Activated CD4-positive, CD25-positive, alpha-beta regulatory T cell treated with anti-CD3 and anti-CD28 coated beads, Interleukin-2, amount 50 U/mL, for 24 hours (primary cell): ENCODE measurements around the gene NEDD9.

Experiments used
- ATAC-seq, 2 donors: fragments of 150-1000 bp; cut with Tn5 transposase; one replicate each; pipeline ENCODE4 v1.10.0; 2021; ENCODE audit warnings: mild to moderate bottlenecking in 1 of 2, moderate library complexity in 1 of 2

NEDD9 gene

DNA sequence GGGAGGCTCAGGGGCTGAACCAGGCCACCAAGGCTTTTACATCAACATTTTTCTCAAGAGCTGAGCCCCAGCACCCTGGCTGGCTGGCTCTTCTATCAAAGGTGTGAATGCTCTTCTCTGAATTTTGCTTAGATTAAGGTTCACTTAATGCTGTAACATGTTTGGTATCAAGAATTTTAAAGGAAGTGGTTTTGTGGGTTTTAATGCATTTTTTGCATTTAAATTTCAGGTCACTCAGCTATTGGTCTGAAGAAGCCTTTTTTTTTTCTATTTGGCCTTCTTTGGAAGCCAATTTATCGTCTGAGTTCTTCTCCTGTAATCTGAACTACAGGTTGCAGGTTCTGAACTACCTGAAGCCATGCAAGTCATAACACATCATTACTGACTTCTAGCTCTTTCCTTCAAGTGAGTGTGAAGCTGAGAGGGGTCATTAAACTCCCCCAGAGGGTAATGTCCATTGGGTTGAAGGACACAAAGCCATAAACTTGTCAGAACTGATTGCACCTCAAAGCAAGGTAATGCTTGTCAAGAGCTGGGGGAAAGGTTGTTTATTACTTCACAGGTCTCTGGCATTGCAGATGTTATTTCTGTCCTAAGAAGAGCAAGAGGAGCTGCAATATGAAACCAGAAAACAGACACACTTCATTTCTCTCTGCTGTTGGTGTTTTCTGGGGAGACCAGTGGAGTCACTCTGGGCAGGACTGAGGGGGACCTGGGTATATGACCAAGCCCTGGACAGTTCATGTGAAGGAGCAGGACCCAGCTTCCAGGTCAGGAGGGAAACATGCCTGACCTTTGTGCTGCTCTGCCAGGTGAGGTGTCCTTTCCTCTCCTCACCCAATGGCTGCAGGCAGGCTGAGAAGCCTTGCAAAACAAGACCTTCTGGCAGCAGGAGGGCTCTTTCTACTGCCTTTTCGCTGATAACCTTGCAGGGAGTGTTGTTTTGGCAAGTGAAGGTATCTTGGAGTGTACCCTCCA lies 26.1 kb upstream of the NEDD9 start:
- ATAC-seq: peak; percentile 77 to 81

DNA sequence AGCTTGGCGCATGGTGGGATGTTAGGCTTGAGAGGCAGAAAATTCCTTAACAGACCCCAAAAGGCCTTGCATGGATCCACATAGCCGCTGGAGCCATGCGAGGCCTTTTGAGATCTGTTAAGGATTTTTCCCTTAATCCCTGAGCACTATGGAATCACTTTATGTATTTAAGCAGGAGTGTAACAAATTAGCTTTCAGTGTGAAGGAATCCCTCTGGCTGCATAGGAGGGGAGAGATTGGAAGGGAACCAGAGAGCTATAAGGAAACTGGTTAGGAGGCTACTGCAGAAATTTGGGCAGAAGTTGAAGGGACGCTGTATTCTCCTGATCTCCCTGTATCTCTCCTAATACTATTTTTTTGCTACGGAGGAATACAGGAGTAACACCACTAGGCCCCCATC lies 23.1 kb upstream of the NEDD9 start:
- no peak for ATAC-seq

DNA sequence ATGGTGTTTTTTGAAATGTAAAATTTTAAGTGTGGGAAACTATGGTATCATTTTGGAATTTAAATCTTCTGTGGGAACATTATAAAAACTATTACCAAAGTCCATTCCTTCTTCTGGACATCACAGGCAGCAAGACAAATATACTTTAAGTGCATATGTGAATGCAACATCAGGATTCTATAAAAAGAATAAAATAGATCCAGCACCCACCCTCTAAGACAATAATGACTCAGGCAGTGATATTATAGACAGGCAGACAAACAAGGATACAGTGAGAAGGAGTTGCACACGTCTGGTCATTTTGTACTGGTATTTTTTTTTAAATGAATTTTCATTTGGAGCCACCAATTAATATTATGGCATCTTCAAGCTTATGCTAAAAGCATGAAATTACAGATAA lies 21.1 kb upstream of the NEDD9 start:
- no peak for ATAC-seq

DNA sequence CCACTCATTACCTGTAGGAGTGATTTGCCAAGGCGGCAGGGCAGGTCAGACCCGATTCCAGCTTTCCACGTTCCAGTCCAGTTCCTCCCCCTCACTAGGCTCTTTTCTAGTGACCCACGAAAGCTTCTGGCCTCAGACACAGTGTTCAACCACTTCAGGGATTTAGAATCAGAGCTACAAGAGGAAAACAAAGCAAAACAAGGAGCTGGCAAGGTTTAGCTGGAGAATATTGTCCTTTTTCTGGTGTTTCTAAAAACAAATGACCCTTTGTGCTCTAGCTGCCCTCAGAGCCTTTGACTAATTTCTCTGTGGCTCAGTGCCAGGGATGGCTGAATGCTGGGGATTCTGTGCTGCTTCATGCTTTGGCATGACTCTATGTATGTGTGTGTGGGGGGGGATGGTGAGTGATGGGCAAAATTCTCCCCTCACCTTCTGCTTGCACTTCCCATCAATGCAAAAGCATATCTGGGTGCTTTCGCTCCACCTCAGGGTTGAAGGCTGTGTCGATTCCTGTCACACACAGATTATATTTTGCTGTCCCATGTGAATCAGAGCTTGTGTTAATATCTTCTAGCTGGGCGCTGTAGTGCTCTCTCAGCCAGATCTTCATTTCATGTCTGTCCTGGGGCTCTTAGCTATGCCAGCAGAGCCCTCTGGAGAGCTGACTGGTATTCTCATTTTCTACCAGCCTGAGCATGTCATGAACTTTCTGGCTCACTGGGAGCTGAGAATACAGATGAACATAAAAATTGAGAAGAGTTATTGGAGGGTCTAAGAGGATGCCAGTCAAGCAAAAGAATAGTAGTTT lies 19.3 kb upstream of the NEDD9 start:
- ATAC-seq: no peak

DNA sequence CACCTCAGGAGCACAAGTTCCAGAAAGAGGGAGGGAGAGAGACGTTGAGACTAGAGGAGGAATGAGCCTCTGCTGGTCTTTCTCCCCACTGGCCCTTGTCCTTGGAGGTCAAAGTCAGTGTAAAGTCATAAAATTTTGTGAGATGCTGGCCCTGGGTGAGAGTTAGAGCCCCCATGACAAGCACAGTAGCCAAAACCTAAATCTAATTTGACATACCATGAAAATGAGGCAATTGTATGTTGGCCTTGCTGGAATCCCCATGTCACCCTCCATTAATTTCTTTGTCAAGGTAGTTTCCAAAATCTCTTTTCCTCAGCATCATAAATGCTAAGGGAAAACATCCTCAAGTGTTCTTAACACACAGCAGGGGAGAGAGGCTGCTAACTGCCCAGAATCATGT lies 17.6 kb upstream of the NEDD9 start:
- no peak for ATAC-seq

DNA sequence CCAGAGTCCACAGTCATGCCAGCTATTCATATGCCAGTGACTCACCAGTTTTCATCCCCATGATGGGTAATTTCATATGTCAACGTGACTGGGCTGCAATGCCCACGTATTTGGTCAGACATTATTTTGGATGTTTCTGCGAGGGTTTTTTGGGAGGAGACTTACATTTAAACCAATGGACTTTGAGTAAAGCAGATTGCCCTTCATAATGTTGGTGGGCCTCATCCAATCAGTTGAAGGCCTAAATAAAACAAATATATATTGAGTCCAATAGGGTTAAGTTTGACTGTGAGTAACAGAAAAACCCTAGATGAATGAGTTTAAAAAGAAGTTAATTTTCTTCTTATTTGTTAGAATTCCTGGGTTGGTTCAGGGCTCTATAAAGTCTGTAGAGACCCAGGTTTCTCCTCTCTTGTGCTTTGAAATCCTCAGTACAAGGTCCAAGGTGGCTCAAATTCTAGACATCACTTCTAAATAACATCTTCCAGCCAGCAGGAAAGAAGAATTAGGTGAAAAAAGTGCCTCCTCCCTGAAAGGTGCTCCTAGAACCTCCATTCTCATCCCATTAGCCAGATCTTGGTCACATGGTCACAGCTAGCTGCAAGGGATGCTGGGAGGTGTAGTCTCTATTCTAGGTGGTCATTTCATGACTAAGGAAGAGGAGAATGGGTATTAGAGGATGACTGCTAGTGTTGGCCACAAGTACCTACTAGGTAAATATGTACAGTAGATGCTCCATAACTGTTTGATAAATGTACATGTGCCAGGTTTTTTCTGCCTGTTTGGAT lies 16.7 kb upstream of the NEDD9 start:
- no peak for ATAC-seq

DNA sequence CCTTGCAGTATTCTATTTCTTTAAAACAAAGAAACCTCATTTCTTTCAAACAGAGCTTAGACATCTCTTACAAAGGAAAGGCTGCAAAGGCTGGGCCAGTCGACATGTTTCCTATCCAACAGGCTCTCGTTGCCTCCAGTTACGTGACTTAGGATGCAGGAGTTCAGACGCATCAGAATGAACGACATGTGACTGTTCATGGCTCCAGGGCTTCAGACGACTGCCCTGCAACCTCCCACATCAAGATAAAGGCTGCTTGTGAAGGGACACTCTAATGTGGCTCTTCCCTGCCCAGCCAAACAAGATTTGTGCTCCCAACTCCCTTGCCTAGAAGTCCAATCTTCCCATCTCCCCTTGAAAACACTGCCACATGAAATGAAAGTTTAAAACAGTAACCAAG lies 14.3 kb upstream of the NEDD9 start:
- ATAC-seq: no peak

DNA sequence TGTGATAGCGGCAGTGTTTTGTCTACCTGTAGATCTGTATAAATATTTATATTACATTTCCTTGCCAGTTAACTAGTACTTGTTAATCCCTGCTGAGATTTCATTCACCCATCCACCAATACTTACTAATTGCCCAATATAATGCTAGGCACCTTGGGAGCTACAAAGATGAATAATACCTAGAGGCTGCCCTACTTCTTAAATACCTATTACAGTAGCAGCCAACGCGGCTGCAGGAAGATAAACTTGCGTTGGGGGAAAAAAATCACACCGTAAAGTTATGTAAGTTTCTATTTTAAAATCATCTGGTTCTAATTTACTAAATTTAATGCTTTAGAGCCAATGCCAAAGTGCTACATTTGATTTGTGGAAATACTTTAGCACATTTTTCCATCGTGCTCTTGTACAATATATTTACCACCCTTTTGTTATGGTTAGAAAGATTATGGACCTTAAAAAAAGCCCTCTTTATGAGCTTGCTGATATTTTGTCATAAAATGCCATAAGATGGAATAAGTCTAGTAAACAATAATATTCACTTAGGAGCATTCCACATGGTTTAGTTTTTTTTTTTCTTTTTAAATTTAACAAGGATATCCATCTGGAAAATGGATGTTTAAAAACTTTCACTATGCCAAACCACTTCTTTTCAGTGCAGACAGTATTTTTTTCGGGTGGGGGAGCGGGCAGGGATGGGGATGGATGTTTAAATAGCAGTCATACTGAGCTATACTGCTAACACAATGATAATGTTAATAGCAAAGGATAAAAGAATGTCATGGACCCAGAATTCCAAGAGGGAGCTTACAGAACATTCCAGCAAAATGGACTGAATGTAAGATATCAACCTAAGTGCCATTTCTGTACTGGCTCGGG lies 13.2 kb upstream of the NEDD9 start:
- no peak for ATAC-seq

DNA sequence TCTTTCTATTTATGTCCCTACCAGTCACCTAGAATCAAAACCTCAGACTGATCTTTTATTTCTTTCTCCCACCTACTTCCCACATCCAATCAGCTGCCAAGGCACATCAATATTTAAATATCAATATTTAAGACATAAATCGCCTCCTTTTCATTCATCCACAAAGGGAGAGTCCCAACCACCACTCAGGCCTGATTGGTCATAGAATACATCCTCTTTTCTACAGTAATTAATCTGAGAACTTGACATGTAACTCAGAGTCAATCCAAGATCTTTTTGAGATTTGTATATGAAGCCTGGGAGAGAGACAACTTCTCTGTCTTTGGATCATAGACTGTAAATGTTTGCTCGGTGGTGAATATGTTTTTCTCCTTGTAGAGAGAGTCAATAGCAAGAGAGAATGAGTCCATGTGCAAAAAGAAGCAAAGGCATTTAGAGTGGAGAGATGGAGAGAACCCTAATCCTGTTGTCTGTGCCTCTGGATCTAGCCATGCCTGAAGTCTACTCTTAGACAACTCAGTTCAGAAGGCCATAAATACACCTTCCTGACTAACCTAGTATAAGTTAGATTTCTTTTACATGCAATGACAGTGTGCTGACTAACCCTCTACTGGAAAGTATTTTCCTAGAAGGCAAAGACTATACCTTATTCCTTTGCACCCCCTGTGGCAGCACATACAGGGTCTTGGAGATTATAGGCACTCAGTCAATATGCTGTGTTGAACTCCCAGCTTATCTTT lies 12.1 kb upstream of the NEDD9 start:
- ATAC-seq: peak; percentile 32 to 53

DNA sequence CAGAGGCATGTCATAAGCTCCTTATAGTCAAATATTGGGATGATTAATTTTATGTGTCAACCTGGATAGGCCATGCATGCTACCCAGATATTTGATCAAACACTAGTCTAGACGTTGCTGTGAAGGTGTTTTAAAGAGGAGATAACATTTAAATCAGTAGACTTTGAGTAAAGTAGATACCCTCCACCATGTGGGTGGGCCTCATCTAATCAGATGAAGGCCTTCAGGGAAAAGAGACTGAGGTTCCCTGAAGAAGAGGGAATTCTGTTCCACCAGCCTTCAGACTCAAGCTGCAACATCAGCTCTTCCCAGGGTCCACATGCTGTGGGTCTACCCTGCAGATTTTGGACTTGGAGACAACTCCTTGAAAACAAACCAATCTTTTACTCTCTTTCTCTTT lies 11.4 kb upstream of the NEDD9 start:
- ATAC-seq: no peak

DNA sequence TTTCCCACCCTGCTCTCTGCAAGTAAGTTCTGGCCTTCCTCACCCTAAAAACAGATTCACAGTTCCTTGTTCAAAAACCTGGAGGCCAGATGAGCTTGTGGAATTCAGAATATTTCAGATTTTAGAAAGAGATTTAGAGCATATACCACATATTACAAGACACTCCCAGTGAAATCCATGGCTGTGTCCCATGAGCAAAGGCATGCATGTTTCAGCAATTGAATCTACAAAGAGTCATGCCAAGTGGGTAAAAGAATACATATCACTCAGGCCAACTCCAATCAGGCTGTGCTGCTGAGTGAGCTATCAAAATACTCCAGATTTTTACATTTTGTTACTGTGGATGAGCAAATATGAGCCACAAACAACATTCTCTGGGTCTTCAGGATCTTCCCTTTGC lies 10.2 kb upstream of the NEDD9 start:
- no peak for ATAC-seq

DNA sequence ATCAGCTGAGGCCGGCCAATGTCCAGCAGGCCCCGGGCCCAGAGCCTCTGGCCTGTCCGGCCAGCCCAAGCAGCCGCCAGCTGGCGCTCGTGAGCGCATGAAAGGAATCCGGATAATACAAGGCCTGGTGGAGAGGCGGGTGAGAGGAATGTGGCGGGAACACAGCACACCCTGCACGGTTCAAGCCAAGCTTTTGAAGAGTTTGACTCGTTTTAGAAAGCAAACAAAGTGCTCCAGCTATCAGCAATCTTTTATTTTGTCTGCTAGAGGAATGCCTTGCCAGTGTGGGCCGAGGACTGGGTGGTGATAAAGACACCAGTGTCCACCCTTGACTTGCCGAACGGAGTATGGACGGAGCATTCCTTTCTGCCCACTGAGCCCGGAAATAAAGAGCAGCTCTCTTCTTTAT lies 9.3 kb upstream of the NEDD9 start:
- ATAC-seq: no peak

DNA sequence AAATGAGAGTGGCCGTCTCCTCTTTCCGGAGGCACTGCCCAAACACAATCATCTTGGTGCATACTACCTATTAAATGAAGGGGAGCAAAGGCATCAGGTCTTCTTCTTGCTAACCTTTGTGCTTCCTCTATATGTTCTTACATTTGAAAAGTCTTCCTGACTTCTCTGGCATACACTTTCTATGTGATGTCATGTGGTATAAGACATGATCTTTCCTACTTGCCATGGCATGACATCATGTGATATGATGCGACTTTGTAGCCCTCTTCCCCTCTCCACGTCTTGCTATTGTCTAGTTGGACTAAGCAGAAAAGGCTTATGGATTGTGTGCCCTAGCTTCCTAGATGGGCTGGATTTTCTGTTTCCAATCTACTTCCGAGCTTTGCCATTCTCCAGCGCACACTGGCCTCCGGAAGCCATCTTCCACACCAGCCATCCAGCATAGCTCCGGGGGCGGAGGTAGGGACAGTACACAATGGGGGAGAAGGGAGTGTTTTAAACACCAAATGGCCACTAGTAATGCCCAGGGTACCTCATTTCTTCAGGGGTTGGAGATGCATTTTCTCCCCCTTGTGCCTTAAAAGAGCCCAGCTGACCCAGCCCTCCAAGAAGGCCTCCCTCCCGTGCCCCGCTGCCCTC lies 8.8 kb upstream of the NEDD9 start:
- ATAC-seq: no peak

DNA sequence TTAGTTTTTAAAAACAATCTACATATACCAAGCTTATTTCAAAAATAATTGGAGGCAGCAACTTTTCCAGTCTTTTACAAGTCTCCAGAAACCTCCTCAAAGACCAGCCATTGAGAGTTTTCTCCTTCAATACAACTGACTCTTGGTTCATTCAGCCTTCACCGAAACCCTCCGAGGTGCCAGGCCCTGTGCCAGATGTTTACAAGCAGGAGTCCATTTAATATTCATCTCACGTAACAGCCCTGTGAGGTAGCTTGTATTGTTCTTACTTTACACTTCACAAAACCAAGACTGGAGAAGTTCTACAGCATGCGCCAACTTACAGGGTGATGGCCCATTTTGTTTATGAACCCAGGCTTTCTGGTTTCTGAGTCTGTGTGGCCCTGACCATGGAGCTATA lies 5.5 kb upstream of the NEDD9 start:
- ATAC-seq: no peak

DNA sequence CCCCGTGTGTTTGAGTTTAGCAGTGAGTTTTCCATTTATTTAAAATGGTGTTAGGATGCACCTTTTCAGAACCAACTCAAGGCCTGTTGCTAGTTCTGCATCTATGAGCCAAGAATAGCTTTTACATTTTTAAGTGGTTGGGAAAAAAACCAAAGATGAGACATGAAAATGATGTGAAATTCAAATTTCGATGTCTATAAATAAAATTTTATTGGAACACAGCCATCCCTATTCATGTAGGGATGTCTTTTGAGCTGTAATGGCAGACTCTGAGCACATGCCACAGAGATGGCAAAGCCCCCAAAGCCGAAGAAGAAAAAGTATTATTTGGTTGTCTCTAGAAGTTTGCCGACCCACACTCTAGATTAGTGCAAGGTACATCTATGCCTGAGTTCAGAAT lies 5.0 kb upstream of the NEDD9 start:
- no peak for ATAC-seq

DNA sequence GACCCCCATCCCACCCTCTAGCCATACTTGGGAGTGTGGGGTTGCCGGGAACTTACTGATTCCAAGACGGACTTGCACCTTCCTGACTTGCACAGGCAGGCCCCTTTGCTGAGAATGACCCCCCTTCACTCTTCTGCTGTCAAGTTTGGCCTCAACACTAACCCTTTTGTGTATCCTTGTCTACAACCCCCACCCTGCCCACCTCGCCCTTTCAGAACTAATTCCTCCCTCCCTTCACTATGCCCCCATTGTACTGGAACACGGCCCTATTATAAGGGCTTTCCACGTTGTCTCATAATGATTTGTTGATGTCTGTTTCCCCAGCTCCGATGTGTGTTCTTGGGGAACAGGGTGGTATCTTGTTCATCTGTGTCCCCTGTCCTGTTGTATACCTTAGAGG lies 4.4 kb upstream of the NEDD9 start:
- no peak for ATAC-seq

DNA sequence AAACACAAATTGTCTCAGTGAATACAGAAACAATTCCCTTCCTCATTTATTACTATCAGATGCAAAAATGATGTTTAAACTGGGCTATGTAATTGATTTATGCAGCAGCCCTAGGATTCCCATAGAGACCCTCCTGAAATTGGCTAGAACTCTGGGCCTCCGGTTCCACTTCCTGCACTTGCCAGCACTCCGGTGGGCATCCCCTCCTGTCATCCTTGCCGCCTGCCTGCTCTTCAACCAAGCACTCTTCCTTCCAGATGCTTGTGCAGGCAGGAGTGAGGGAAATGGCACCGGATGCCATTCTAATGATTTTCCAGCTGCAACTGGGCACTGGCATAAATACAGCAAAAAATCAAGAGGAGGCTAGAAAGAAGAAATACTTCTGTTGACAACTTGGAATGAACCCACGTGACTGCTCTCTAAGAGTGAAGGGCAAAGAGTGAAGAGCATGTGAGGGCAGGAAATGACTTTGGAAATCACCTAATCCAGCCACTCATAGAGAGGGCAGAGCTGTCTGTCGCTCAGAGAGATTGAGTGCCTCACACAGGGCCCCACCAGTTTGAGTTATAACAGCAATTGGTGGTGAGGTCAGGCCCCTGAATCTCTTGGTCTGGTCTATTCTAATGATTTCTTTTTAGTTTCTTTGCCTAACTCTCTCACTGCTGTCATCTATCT lies 3.7 kb upstream of the NEDD9 start:
- peak; percentile 60 to 65 for ATAC-seq

DNA sequence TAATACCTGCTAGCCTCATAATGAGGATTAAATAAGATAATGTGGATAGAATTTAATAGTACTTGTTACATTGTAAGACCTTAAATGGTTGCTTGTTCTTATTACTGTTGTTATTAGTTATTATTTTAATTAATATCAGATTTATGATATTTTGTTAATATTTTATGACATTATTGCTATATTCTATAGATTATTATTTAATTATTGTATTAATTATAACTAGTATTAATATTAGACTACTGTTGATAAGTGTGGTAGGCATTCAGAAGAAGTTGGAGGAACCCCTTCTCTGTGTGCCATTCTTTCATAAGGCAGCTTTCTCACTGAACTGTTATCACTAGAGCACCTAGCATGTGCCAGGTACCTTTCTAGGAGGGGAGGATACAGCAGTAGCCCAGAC lies 2.6 kb upstream of the NEDD9 start:
- no peak for ATAC-seq

DNA sequence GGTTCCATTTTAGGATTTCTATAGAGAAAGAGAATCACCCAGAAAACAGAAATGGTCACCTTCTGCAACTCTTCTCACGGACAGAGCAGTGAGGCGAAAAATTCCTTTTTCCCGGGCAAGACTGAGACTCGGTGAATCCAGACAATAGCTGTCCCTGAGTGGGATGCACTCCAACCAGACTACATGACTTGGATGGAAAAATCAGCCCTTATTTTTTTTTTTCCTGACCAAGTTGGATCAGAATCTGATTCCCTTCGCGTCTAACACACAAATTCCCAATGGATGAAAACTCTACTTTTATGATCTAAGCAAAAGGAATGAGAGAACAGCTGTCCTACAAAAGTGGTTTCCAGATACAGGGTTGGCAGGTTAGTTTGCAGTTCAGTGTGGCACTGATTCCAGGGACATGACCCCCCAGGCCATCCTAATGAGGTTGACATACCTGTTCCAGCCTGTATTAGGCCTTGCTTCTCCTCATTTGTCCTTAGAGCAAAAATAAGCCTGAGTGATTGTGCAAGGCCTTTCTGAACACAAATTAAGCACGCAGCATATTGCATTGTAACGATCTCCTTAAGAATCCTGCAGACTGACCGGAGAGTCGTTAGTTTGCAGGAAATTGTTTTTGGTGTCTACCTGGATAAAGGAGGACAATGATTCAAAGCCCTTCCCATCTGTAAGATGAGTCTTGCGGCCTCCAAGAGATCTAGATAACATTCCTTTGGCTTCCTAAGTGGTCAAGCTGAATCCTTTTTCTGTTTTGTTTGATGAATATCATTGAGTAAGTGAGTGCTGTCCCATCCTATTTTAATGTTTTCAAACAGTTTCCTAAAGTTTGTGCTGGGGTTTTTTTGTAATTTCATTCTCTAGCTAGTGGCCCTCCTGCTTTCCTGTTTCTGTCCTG lies 1.5 kb upstream of the NEDD9 start:
- ATAC-seq: no peak
